ENCODE measurements around the gene SPATS2. TPM values are rescaled to one million over a fixed set of nuclear protein-coding genes. Genes with fewer than 3 reads are reported as not detected.

SPATS2 gene
- total RNA-seq, 4 donors from 2014 or later: 8.6 to 17.8 (median 9.5) TPM

GRCh38 chr12:49388682-49389386 lies 21.6 kb downstream of the SPATS2 start:
- no peaks in the 10 kb centered on the region for H3K9me3 ChIP-seq
- no peak for ATAC-seq
- 85 to 100% methylated on average over 1 of the region's 18 CpGs for WGBS, 2 donors (ENCODE audit: low coverage in 1 of 2)
- TF ChIP-seq EP300 (IDR thresholded peaks at IDR 0.05): no peak
- no peak for TF ChIP-seq CTCF (IDR thresholded peaks at IDR 0.05)
- no peak for TF ChIP-seq POLR2AphosphoS5 (IDR thresholded peaks at IDR 0.05)
- TF ChIP-seq POLR2A (IDR thresholded peaks at IDR 0.05): no peak
- H3K27me3 ChIP-seq: no peaks in the 10 kb centered on the region
- H3K4me1 ChIP-seq: no peaks in the 10 kb centered on the region
- no peaks in the 10 kb centered on the region for H3K36me3 ChIP-seq
- H3K4me3 ChIP-seq: no peak overlapping the region
- H3K27ac ChIP-seq: no peak overlapping the region

- TF ChIP-seq EP300 (IDR thresholded peaks at IDR 0.05): no peak
- no peak for TF ChIP-seq CTCF (IDR thresholded peaks at IDR 0.05)
- TF ChIP-seq POLR2AphosphoS5 (IDR thresholded peaks at IDR 0.05): no peak
- TF ChIP-seq POLR2A (IDR thresholded peaks at IDR 0.05): no peak
- no peaks in the 10 kb centered on the region for H3K27me3 ChIP-seq
- H3K9me3 ChIP-seq: no peaks in the 10 kb centered on the region
- ATAC-seq: no peak
- WGBS, 2 donors (ENCODE audit: low coverage in 1 of 2): 97% methylated on average over 5 to 7 of the region's 13 CpGs
- H3K36me3 ChIP-seq: no peaks in the 10 kb centered on the region
- H3K4me3 ChIP-seq: no peak overlapping the region
- H3K4me1 ChIP-seq: no peaks in the 10 kb centered on the region
- H3K27ac ChIP-seq: no peak overlapping the region
Measured at GRCh38 chr12:49389387-49389703, 22.1 kb downstream of the SPATS2 start.

- Histone ChIP-seq H3K27me3 (no peaks in the 10 kb centered on the region), H3K9me3 (no peaks in the 10 kb centered on the region), H3K36me3 (no peaks in the 10 kb centered on the region), H3K27ac (no peak overlapping the region), H3K4me3 (no peak overlapping the region), H3K4me1 (no peaks in the 10 kb centered on the region)
- TF ChIP-seq EP300 (IDR thresholded peaks at IDR 0.05): no peak
- TF ChIP-seq POLR2A (IDR thresholded peaks at IDR 0.05): no peak
- no peak for TF ChIP-seq POLR2AphosphoS5 (IDR thresholded peaks at IDR 0.05)
- no peak for TF ChIP-seq CTCF (IDR thresholded peaks at IDR 0.05)
- ATAC-seq: no peak
- WGBS, 2 donors (ENCODE audit: low coverage in 1 of 2): 88 to 100% methylated on average over 1 of the region's 1 CpG
Measured at GRCh38 chr12:49397000-49397399, 29.7 kb downstream of the SPATS2 start.

- no peaks in the 10 kb centered on the region for H3K36me3 ChIP-seq
- H3K27me3 ChIP-seq: no peaks in the 10 kb centered on the region
- no peak overlapping the region for H3K4me3 ChIP-seq
- ATAC-seq: no peak
- no peaks in the 10 kb centered on the region for H3K9me3 ChIP-seq
- H3K4me1 ChIP-seq: no peaks in the 10 kb centered on the region
- no peak for TF ChIP-seq EP300 (IDR thresholded peaks at IDR 0.05)
- TF ChIP-seq POLR2A (IDR thresholded peaks at IDR 0.05): no peak
- no peak for TF ChIP-seq CTCF (IDR thresholded peaks at IDR 0.05)
- TF ChIP-seq POLR2AphosphoS5 (IDR thresholded peaks at IDR 0.05): no peak
- no peak overlapping the region for H3K27ac ChIP-seq
- 86 to 95% methylated on average over 1 of the region's 1 CpG for WGBS, 2 donors (ENCODE audit: low coverage in 1 of 2)
Measured at GRCh38 chr12:49400304-49400703, 33.0 kb downstream of the SPATS2 start.

GRCh38 chr12:49403971-49404450 lies 36.7 kb downstream of the SPATS2 start:
- 61 to 77% methylated on average over 2 to 4 of the region's 5 CpGs for WGBS, 2 donors (ENCODE audit: low coverage in 1 of 2)
- Histone ChIP-seq H3K27ac (no peak overlapping the region), H3K4me3 (no peak overlapping the region), H3K36me3 (no peaks in the 10 kb centered on the region), H3K27me3 (no peaks in the 10 kb centered on the region), H3K4me1 (no peaks in the 10 kb centered on the region), H3K9me3 (no peaks in the 10 kb centered on the region)
- no peak for ATAC-seq
- TF ChIP-seq POLR2AphosphoS5 (IDR thresholded peaks at IDR 0.05) (no peak), POLR2A (IDR thresholded peaks at IDR 0.05) (no peak), CTCF (IDR thresholded peaks at IDR 0.05) (no peak), EP300 (IDR thresholded peaks at IDR 0.05) (no peak)

Measured in gastroesophageal sphincter (tissue), 4 donors.